Tibial nerve (tissue), 4 donors: Measurements from ENCODE around the gene HEATR5B. TPM values are rescaled to one million over a fixed set of nuclear protein-coding genes. Genes with fewer than 3 reads are reported as not detected.

Experiments
- DNase-seq, 2 donors: peaks; one replicate each; pipeline ENCODE4 v3.0.0-alpha.2; 2019; ENCODE audit warnings: low spot score in 2 of 2
- H3K27ac ChIP-seq, 4 donors: fragments of 200-600 bp; sonication (generic) in 3 of 4; one replicate each; pipeline ENCODE4 v1.5.1; 2017 to 2019; ENCODE audit warnings: mild to moderate bottlenecking in 1 of 4
- H3K27me3 ChIP-seq, 2 donors: fragments of 200-600 bp; sonication (generic) in 1 of 2; one replicate each; pipeline versions ENCODE4 v1.5.1 to v1.6.0; 2017 to 2019
- H3K36me3 ChIP-seq, 3 donors: fragments of 200-600 bp; sonication (generic); one replicate each; pipeline ENCODE4 v1.5.1; 2018 to 2019
- H3K4me1 ChIP-seq, 4 donors: fragments of 200-600 bp; sonication (generic) in 3 of 4; one replicate each; pipeline ENCODE4 v1.5.1; 2017 to 2019
- H3K4me3 ChIP-seq, 4 donors: fragments of 200-600 bp; sonication (generic) in 3 of 4; one replicate each; pipeline ENCODE4 v1.5.1; 2017 to 2019; ENCODE audit warnings: mild to moderate bottlenecking in 1 of 4, moderate library complexity in 1 of 4
- H3K9me3 ChIP-seq, 4 donors: fragments of 200-600 bp; sonication (generic) in 3 of 4; one replicate each; pipeline ENCODE4 v1.5.1; 2017 to 2019
- CTCF ChIP-seq, 5 experiments: fragments of 200-600 bp in 3 of 5; fragments of 450-650 bp in 2 of 5; sonication (generic) in 3 of 5; IDR thresholded peaks; one replicate each; pipeline ENCODE4 v1.5.1; 2016 to 2019; ENCODE audit warnings: antibody characterized with exemption in 5 of 5, mild to moderate bottlenecking in 3 of 5, moderate library complexity in 2 of 5
- EP300 ChIP-seq, 2 donors: sonication (generic); formaldehyde crosslinking; IDR thresholded peaks; one replicate each; pipeline ENCODE4 v1.6.1; 2017; ENCODE audit warnings: antibody characterized with exemption in 2 of 2, mild to moderate bottlenecking in 1 of 2
- POLR2A ChIP-seq, 2 donors: fragments of 450-650 bp; IDR thresholded peaks; one replicate each; pipeline ENCODE4 v1.6.1; 2017; ENCODE audit warnings: antibody characterized with exemption in 2 of 2, mild to moderate bottlenecking in 2 of 2, moderate library complexity in 2 of 2
- WGBS, 2 donors: methylation state at CpG; one replicate each; pipeline ENCODE4 v1.1.5; 2018; 5-methylcytosine and 5-hydroxymethylcytosine counted together
- total RNA-seq, 4 donors: library from RNA; depleted of rRNA; stranded (reverse); fragments of >200 nt; gene quantifications; one replicate each; pipeline ENCODE4 v1.1.0, GENCODE V29; 2016

Gene HEATR5B
- total RNA-seq, 4 donors from 2014 or later = 26.7 to 45.8 (median 35.9) TPM

DNA sequence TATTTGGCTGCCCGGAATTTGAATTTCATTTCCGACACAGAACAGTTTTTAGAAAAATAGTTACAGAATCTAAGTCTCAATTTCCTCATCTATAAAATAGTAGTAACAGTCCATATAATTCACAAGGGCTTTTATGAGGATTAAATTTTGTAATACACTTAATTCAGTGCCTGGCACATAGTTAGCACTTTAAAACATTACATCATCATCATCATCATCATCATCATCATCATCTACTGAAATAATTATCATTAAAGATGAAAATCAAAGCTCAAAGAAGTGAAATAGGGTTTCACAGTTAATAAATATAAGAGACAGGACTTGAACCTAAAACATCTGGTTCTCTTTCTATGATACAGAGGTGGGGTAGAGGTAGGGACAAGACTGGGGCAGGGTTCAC, 13.2 kb downstream of the HEATR5B start:
- Histone ChIP-seq H3K27ac (no peak overlapping the region), H3K36me3 (peaks cover 0 to 80% (median 28%) of the 10 kb centered on the region in 3 donors), H3K27me3 (no peaks in the 10 kb centered on the region), H3K4me1 (no peaks in the 10 kb centered on the region), H3K4me3 (no peak overlapping the region), H3K9me3 (no peaks in the 10 kb centered on the region)
- TF ChIP-seq CTCF (IDR thresholded peaks at IDR 0.05) (no peak), EP300 (IDR thresholded peaks at IDR 0.05) (no peak), POLR2A (IDR thresholded peaks at IDR 0.05) (no peak)
- no peak for DNase-seq
- 96 to 98% methylated on average over 2 of the region's 2 CpGs for WGBS, 2 donors

DNA sequence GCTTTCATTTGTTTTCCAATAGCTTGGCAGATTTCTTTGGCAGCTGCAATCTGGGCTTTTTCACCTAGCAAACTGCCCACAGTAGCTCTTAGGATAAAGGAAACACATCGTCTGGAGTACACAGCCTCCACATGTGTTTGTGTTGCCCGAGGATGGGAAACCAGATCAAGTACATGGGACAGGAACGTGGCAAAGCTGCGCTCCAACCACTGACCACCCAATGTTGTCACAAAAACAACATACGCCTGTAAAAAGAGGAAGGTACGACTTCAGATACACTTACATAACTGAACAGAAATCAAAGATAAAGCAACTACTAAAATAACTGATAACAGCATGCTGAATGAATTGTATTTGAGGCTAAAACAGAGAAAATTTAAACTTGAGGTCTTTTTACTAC, 15.5 kb downstream of the HEATR5B start:
- no peaks in the 10 kb centered on the region for H3K27me3 ChIP-seq
- no peaks in the 10 kb centered on the region for H3K4me1 ChIP-seq
- no peak for DNase-seq
- no peak overlapping the region for H3K4me3 ChIP-seq
- no peak for TF ChIP-seq EP300 (IDR thresholded peaks at IDR 0.05)
- TF ChIP-seq CTCF (IDR thresholded peaks at IDR 0.05) = no peak
- no peak for TF ChIP-seq POLR2A (IDR thresholded peaks at IDR 0.05)
- WGBS, 2 donors = 78 to 82% methylated on average over 6 of the region's 6 CpGs
- H3K27ac ChIP-seq = no peak overlapping the region
- H3K36me3 ChIP-seq = peaks cover 0 to 82% (median 36%) of the 10 kb centered on the region in 3 donors
- no peaks in the 10 kb centered on the region for H3K9me3 ChIP-seq

- Histone ChIP-seq H3K27me3 (no peaks in the 10 kb centered on the region), H3K27ac (no peak overlapping the region), H3K4me3 (no peak overlapping the region), H3K4me1 (no peaks in the 10 kb centered on the region), H3K9me3 (no peaks in the 10 kb centered on the region), H3K36me3 (peaks cover 0 to 97% (median 12%) of the 10 kb centered on the region in 3 donors)
- 95 to 96% methylated on average over 5 of the region's 5 CpGs for WGBS, 2 donors
- no peak for TF ChIP-seq POLR2A (IDR thresholded peaks at IDR 0.05)
- TF ChIP-seq CTCF (IDR thresholded peaks at IDR 0.05) = no peak
- no peak for TF ChIP-seq EP300 (IDR thresholded peaks at IDR 0.05)
- no peak for DNase-seq
Observed at GRCh38 chr2:37061776-37062175, 22.4 kb downstream of the HEATR5B start.

GRCh38 chr2:37061013-37061711, 23.0 kb downstream of the HEATR5B start:
- DNase-seq = no peak
- Histone ChIP-seq H3K27ac (no peak overlapping the region), H3K9me3 (no peaks in the 10 kb centered on the region), H3K27me3 (no peaks in the 10 kb centered on the region), H3K4me1 (no peaks in the 10 kb centered on the region), H3K36me3 (peaks cover 0 to 99% (median 8%) of the 10 kb centered on the region in 3 donors), H3K4me3 (no peak overlapping the region)
- TF ChIP-seq POLR2A (IDR thresholded peaks at IDR 0.05) (no peak), EP300 (IDR thresholded peaks at IDR 0.05) (no peak), CTCF (IDR thresholded peaks at IDR 0.05) (no peak)

GRCh38 chr2:37060446-37060845, 23.7 kb downstream of the HEATR5B start:
- no peak for DNase-seq
- peaks cover 0 to 99% (median 8%) of the 10 kb centered on the region in 3 donors for H3K36me3 ChIP-seq

More at GRCh38 chr2:37060446-37060845, 23.7 kb downstream of the HEATR5B start:
- Histone ChIP-seq H3K27me3 (no peaks in the 10 kb centered on the region), H3K4me1 (no peaks in the 10 kb centered on the region), H3K4me3 (no peak overlapping the region), H3K9me3 (no peaks in the 10 kb centered on the region), H3K27ac (no peak overlapping the region)
- TF ChIP-seq CTCF (IDR thresholded peaks at IDR 0.05) (no peak), EP300 (IDR thresholded peaks at IDR 0.05) (no peak), POLR2A (IDR thresholded peaks at IDR 0.05) (no peak)
- 88 to 92% methylated on average over 7 of the region's 7 CpGs for WGBS, 2 donors
